Neural progenitor cell (in vitro differentiated cells): ENCODE data around the gene CDSN. TPM values are rescaled to one million over a fixed set of nuclear protein-coding genes. Genes with fewer than 3 reads are reported as not detected.
A peak's percentile ranks its signal among the peaks of the same experiment; 100 is the strongest.

ENCODE experiments used
- DNase-seq: peaks from one replicate; pipeline ENCODE4 v3.0.0-alpha.2; 2016; ENCODE audit warnings: low spot score
- H2AFZ ChIP-seq: fragments of 200-600 bp; sonication (generic); replicated peaks from 2 replicates; pipeline ENCODE4 v1.6.1; 2016; ENCODE audit warnings: antibody characterized with exemption
- H3F3A ChIP-seq: fragments of 200-600 bp; sonication (generic); 2 replicates; pipeline ENCODE4 v1.6.1; 2016; ENCODE audit warnings: antibody characterized with exemption, low read depth
- H3K27ac ChIP-seq: fragments of 200-600 bp; sonication (generic); 2 replicates; pipeline ENCODE4 v1.5.1; 2016; ENCODE audit warnings: mild to moderate bottlenecking
- H3K27me3 ChIP-seq: fragments of 200-600 bp; sonication (generic); 2 replicates; pipeline ENCODE4 v1.6.1; 2016; ENCODE audit warnings: mild to moderate bottlenecking, moderate library complexity
- H3K36me3 ChIP-seq: fragments of 200-600 bp; sonication (generic); 2 replicates; pipeline ENCODE4 v1.5.1; 2016
- H3K4me1 ChIP-seq: fragments of 200-600 bp; sonication (generic); 2 replicates; pipeline ENCODE4 v1.6.1; 2016; ENCODE audit warnings: mixed run types
- H3K4me2 ChIP-seq: fragments of 200-600 bp; sonication (generic); 2 replicates; pipeline ENCODE4 v1.6.1; 2016
- H3K4me3 ChIP-seq: fragments of 200-600 bp; sonication (generic); 2 replicates; pipeline ENCODE4 v1.5.1; 2016
- H3K79me2 ChIP-seq: fragments of 200-600 bp; sonication (generic); 2 replicates; pipeline ENCODE4 v1.6.1; 2016; ENCODE audit warnings: low read depth
- H3K9ac ChIP-seq: fragments of 200-600 bp; sonication (generic); 2 replicates; pipeline ENCODE4 v1.6.1; 2016
- H3K9me3 ChIP-seq: fragments of 200-600 bp; sonication (generic); 2 replicates; pipeline ENCODE4 v1.5.1; 2016; ENCODE audit warnings: low read depth
- H4K20me1 ChIP-seq: fragments of 200-600 bp; sonication (generic); 2 replicates; pipeline ENCODE4 v1.6.1; 2016; ENCODE audit warnings: low read depth
- H3K27ac Mint-ChIP-seq: 3 replicates; pipeline ENCODE4 v1.8.0; 2021; ENCODE audit warnings: mixed read lengths
- H3K27me3 Mint-ChIP-seq: 2 replicates; pipeline ENCODE4 v1.8.0; 2022; ENCODE audit warnings: low read depth, mild to moderate bottlenecking, inconsistent platforms, moderate library complexity, mixed read lengths; ENCODE audit not compliant: insufficient read depth
- H3K36me3 Mint-ChIP-seq: 3 replicates; pipeline ENCODE4 v1.8.0; 2021; ENCODE audit warnings: mixed read lengths
- H3K4me1 Mint-ChIP-seq: 3 replicates; pipeline ENCODE4 v1.8.0; 2021; ENCODE audit warnings: mixed read lengths
- H3K4me3 Mint-ChIP-seq: 3 replicates; pipeline ENCODE4 v1.8.0; 2021; ENCODE audit warnings: mild to moderate bottlenecking, moderate library complexity, mixed read lengths
- H3K9me3 Mint-ChIP-seq: 3 replicates; pipeline ENCODE4 v1.8.0; 2020; ENCODE audit warnings: mixed read lengths
- EZH2 ChIP-seq: fragments of 200-600 bp; sonication (generic); IDR thresholded peaks from 2 replicates; pipeline ENCODE4 v1.6.1; 2017; ENCODE audit warnings: antibody characterized with exemption, mild to moderate bottlenecking, moderate library complexity
- EZH2phosphoT487 ChIP-seq: fragments of 200-600 bp; sonication (generic); IDR thresholded peaks from 2 replicates; pipeline ENCODE4 v1.6.1; 2017; ENCODE audit warnings: antibody characterized with exemption
- total RNA-seq: library from RNA; depleted of rRNA; stranded (reverse); fragments of >200 nt; gene quantifications from 2 replicates; pipeline ENCODE4 v1.2.3, GENCODE V29; 2015; ENCODE audit warnings: low replicate concordance
- TF ChIP-seq, protein P1 (sequence below): fragments of 200-600 bp; sonication (generic); IDR thresholded peaks from 2 replicates; pipeline ENCODE4 v1.5.1; 2017; ENCODE audit warnings: antibody characterized with exemption, mild to moderate bottlenecking

The CDSN gene
- total RNA-seq, 1 donor from 2014 or later: not detected

DNA sequence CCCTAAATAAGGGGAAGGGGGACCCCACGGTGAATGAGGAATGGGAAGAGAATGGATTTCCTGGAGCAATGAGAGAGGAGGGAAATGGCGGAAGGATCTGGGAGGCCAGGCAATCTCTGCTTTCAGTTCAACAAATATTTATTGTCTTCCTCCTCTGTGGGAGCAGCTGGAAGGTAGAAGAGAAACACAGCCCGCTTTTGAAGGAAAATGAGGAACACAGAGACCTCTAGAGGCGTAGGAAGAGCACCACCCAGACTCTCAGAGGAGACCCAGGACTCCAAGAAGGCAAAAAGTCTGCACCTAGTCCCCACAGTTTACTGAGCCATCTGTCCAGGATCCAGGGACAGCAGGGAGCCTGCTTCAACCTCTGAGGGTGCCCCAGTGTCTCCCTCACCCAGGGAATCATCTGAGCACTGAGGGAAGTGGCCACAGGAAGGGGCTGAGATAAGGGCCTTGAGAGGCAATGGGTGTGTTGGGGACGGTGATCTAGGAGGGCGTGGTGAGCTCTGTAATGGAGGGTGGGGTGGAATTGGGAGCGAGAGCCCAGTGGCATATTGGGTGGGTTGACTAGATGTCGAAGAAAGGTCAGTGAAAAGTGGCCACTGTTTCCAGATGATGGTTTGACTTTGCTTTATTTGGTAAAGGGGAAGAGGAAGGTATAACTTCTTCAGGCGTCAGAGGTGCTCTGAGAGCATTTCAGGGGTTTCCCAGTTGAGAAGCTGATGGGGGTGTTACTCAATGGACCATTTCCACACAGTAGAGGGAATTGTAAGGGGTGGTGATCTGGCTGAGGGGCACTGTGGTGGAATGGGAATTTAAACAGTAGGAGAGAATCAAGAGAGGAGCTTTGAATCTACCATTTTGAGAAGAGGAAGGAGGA, 5.0 kb downstream of the CDSN start:
- DNase-seq: no peak

DNA sequence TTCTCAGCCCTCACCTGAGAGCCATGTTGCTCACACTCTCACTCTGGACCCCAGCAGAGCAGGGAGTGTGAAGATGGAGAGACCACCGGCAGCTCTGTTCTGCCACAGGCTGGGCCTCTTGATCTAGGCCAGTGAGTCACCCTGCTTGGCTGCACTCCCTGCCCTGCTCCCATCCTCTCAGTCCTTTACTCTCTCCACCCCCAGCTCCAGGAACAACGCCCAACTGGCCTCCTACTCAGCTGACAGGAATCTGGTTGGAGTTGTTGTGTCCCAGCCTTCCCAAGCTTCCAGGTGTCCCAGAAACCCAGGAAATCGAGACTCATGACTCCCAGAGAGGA, 5.7 kb downstream of the CDSN start, which contains the start of gene PSORS1C1:
Gene PSORS1C1 (plus strand): TSS at position 260 of the 338 bp plus-strand sequence. CDS start 14,833 bp downstream, outside the sequence.
- Histone ChIP-seq H2AFZ (peak within 1 kb of the TSS; percentile 47), H4K20me1 (no peaks in the 10 kb centered on the region), H3K9me3 (no peaks in the 10 kb centered on the region), H3K9ac (no peak within 1 kb of the TSS), H3F3A (no peaks in the 10 kb centered on the region), H3K4me2 (peak within 1 kb of the TSS; percentile 10), H3K4me3 (no peak within 1 kb of the TSS), H3K36me3 (no peaks in the 10 kb centered on the region), H3K79me2 (no peaks in the 10 kb centered on the region), H3K4me1 (peaks cover 17% of the 10 kb centered on the region), H3K27ac (no peak within 1 kb of the TSS), H3K27me3 (peaks cover 8% of the 10 kb centered on the region)
- DNase-seq: no peak
- peaks cover 2% of the 10 kb centered on the region for H3K9me3 Mint-ChIP-seq
- no peak for TF ChIP-seq EZH2phosphoT487
- TF ChIP-seq, protein P1, sequence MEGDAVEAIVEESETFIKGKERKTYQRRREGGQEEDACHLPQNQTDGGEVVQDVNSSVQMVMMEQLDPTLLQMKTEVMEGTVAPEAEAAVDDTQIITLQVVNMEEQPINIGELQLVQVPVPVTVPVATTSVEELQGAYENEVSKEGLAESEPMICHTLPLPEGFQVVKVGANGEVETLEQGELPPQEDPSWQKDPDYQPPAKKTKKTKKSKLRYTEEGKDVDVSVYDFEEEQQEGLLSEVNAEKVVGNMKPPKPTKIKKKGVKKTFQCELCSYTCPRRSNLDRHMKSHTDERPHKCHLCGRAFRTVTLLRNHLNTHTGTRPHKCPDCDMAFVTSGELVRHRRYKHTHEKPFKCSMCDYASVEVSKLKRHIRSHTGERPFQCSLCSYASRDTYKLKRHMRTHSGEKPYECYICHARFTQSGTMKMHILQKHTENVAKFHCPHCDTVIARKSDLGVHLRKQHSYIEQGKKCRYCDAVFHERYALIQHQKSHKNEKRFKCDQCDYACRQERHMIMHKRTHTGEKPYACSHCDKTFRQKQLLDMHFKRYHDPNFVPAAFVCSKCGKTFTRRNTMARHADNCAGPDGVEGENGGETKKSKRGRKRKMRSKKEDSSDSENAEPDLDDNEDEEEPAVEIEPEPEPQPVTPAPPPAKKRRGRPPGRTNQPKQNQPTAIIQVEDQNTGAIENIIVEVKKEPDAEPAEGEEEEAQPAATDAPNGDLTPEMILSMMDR: no peak
- TF ChIP-seq EZH2: no peak
- H3K27ac Mint-ChIP-seq: peak within 1 kb of the TSS; percentile 28
- no peak within 1 kb of the TSS for H3K4me3 Mint-ChIP-seq
- H3K4me1 Mint-ChIP-seq: peaks cover 22% of the 10 kb centered on the region
- no peaks in the 10 kb centered on the region for H3K36me3 Mint-ChIP-seq
- H3K27me3 Mint-ChIP-seq: peaks cover 15% of the 10 kb centered on the region

More for the DNA sequence above, 5.0 kb downstream of the CDSN start:
- Mint-ChIP-seq H3K4me1 (peaks cover 22% of the 10 kb centered on the region), H3K9me3 (no peaks in the 10 kb centered on the region), H3K27ac (no peak overlapping the region), H3K27me3 (peaks cover 11% of the 10 kb centered on the region), H3K36me3 (no peaks in the 10 kb centered on the region), H3K4me3 (no peak overlapping the region)
- Histone ChIP-seq H3K27me3 (peaks cover under 1% of the 10 kb centered on the region), H3K36me3 (no peaks in the 10 kb centered on the region), H3K9ac (no peak overlapping the region), H3K4me1 (peaks cover 17% of the 10 kb centered on the region), H3K4me3 (no peak overlapping the region), H3K9me3 (no peaks in the 10 kb centered on the region), H4K20me1 (no peaks in the 10 kb centered on the region), H3F3A (no peaks in the 10 kb centered on the region), H3K27ac (no peak overlapping the region), H2AFZ (peak overlapping the region; percentile 47), H3K4me2 (no peak overlapping the region), H3K79me2 (no peaks in the 10 kb centered on the region)
- TF ChIP-seq, protein P1: no peak
- TF ChIP-seq EZH2phosphoT487 (no peak), EZH2 (no peak)

DNA sequence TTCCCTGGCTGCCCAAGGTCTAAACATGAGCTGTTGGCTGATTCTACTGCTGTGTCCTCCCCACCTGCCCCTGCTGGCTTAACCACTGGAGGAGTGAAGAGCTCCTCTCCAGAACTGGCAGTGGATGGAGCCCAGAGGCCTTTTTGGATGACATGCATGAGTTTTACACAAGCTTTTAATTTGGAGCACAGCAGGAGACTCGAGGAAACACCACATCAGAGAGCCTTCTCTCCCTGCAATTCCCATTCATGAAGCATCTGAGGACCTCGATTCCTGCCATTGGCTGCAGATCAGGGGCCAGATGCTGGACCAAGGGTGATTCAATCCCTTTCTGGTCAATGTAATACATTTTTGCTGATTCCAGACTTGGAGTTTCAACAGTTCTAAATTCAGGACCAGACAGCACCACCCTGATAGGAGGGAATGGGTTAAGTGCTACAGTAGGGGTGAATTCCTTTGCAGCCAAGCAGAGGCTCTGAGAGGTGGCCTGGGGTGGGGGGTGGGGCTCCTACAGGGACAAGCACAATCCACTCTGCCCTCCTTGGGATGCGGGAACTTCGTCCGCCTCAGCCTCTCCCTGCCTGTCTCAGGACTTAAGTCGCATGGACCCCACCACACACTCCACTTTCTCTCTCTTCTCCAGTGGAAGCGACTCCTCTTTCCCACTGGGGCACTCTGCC, 6.2 kb downstream of the CDSN start:
- Histone ChIP-seq H3K4me2 (peak overlapping the region; percentile 10), H3K27me3 (peaks cover 8% of the 10 kb centered on the region), H4K20me1 (no peaks in the 10 kb centered on the region), H3F3A (no peaks in the 10 kb centered on the region), H3K4me1 (peaks cover 17% of the 10 kb centered on the region), H3K9ac (no peak overlapping the region), H2AFZ (no peak overlapping the region), H3K27ac (no peak overlapping the region), H3K9me3 (no peaks in the 10 kb centered on the region), H3K79me2 (no peaks in the 10 kb centered on the region), H3K4me3 (no peak overlapping the region), H3K36me3 (no peaks in the 10 kb centered on the region)
- H3K27me3 Mint-ChIP-seq: peaks cover 15% of the 10 kb centered on the region
- DNase-seq: no peak
- H3K36me3 Mint-ChIP-seq: no peaks in the 10 kb centered on the region
- H3K27ac Mint-ChIP-seq: peak overlapping the region; percentile 28
- H3K4me3 Mint-ChIP-seq: no peak overlapping the region
- peaks cover 2% of the 10 kb centered on the region for H3K9me3 Mint-ChIP-seq
- TF ChIP-seq, protein P1: no peak
- no peak for TF ChIP-seq EZH2phosphoT487
- no peak for TF ChIP-seq EZH2
- peaks cover 22% of the 10 kb centered on the region for H3K4me1 Mint-ChIP-seq
